Measurements from ENCODE around the gene AMPH. TPM values are rescaled to one million over a fixed set of nuclear protein-coding genes. Genes with fewer than 3 reads are reported as not detected.

Gene AMPH
- total and polyA plus RNA-seq, 2 donors (not counting 1 experiment from before 2014, with no cell fraction given) = 2.4 to 3.6 TPM

- no peak for TF ChIP-seq EZH2 (IDR thresholded peaks at IDR 0.05; ENCODE audit: low read length, missing control alignments)
- TF ChIP-seq CTCF (conservative IDR thresholded peaks at IDR 0.05 in 1 of 2, IDR thresholded peaks at IDR 0.05 in 1 of 2; ENCODE audit: low read depth in 1 of 2, low read length in 2 of 2) = no peak
- Histone ChIP-seq H4K20me1 (ENCODE audit: control insufficient read depth, extremely low read depth, insufficient read depth, low read length) (no peaks in the 10 kb centered on the region), H3K9me3 (ENCODE audit: control insufficient read depth, insufficient read depth, low read depth, low read length) (no peaks in the 10 kb centered on the region), H3K36me3 (ENCODE audit: control insufficient read depth, insufficient read depth, low read length) (no peaks in the 10 kb centered on the region), H3K27ac (ENCODE audit: insufficient read depth, low read length) (no peak overlapping the region), H3K4me3 (replicated peaks in 1 of 4; ENCODE audit: control extremely low read depth in 1 of 4, insufficient read depth in 1 of 4, low read depth in 3 of 4, low read length in 4 of 4) (no peak overlapping the region), H3K27me3 (ENCODE audit: control insufficient read depth, insufficient read depth, low read length) (no peaks in the 10 kb centered on the region), H2AFZ (ENCODE audit: low read length) (no peak overlapping the region), H3K9ac (ENCODE audit: insufficient read depth, low read length) (no peak overlapping the region), H3K4me1 (ENCODE audit: control insufficient read depth, extremely low read depth, insufficient read depth, low read length) (no peaks in the 10 kb centered on the region), H3K4me2 (ENCODE audit: extremely low read depth, insufficient read depth, low read length) (no peak overlapping the region), H3K79me2 (ENCODE audit: control insufficient read depth, insufficient read depth, low read length) (no peaks in the 10 kb centered on the region)
- DNase-seq (ENCODE audit: low read depth in 2 of 2) = no peak
Observed at GRCh38 chr7:38545977-38546376, 85.2 kb downstream of the AMPH start.

- Histone ChIP-seq H3K27ac (ENCODE audit: insufficient read depth, low read length) (no peak overlapping the region), H3K9ac (ENCODE audit: insufficient read depth, low read length) (no peak overlapping the region)
- TF ChIP-seq CTCF (conservative IDR thresholded peaks at IDR 0.05 in 1 of 2, IDR thresholded peaks at IDR 0.05 in 1 of 2; ENCODE audit: low read depth in 1 of 2, low read length in 2 of 2) = no peak
- TF ChIP-seq EZH2 (IDR thresholded peaks at IDR 0.05; ENCODE audit: low read length, missing control alignments) = no peak
Observed at GRCh38 chr7:38542156-38542555, 89.0 kb downstream of the AMPH start.

GRCh38 chr7:38541440-38541839, 89.7 kb downstream of the AMPH start:
- Histone ChIP-seq H3K36me3 (ENCODE audit: control insufficient read depth, insufficient read depth, low read length) (no peaks in the 10 kb centered on the region), H3K4me1 (ENCODE audit: control insufficient read depth, extremely low read depth, insufficient read depth, low read length) (no peaks in the 10 kb centered on the region), H3K27ac (ENCODE audit: insufficient read depth, low read length) (no peak overlapping the region), H3K27me3 (ENCODE audit: control insufficient read depth, insufficient read depth, low read length) (no peaks in the 10 kb centered on the region), H3K79me2 (ENCODE audit: control insufficient read depth, insufficient read depth, low read length) (no peaks in the 10 kb centered on the region), H3K9me3 (ENCODE audit: control insufficient read depth, insufficient read depth, low read depth, low read length) (no peaks in the 10 kb centered on the region), H2AFZ (ENCODE audit: low read length) (no peak overlapping the region), H3K4me2 (ENCODE audit: extremely low read depth, insufficient read depth, low read length) (no peak overlapping the region), H3K9ac (ENCODE audit: insufficient read depth, low read length) (no peak overlapping the region), H4K20me1 (ENCODE audit: control insufficient read depth, extremely low read depth, insufficient read depth, low read length) (no peaks in the 10 kb centered on the region), H3K4me3 (replicated peaks in 1 of 4; ENCODE audit: control extremely low read depth in 1 of 4, insufficient read depth in 1 of 4, low read depth in 3 of 4, low read length in 4 of 4) (no peak overlapping the region)
- TF ChIP-seq EZH2 (IDR thresholded peaks at IDR 0.05; ENCODE audit: low read length, missing control alignments) (no peak), CTCF (conservative IDR thresholded peaks at IDR 0.05 in 1 of 2, IDR thresholded peaks at IDR 0.05 in 1 of 2; ENCODE audit: low read depth in 1 of 2, low read length in 2 of 2) (no peak)
- DNase-seq (ENCODE audit: low read depth in 2 of 2) = no peak

More at GRCh38 chr7:38542156-38542555, 89.0 kb downstream of the AMPH start:
- H3K4me2 ChIP-seq (ENCODE audit: extremely low read depth, insufficient read depth, low read length) = no peak overlapping the region
- no peak overlapping the region for H3K4me3 ChIP-seq (replicated peaks in 1 of 4; ENCODE audit: control extremely low read depth in 1 of 4, insufficient read depth in 1 of 4, low read depth in 3 of 4, low read length in 4 of 4)
- H4K20me1 ChIP-seq (ENCODE audit: control insufficient read depth, extremely low read depth, insufficient read depth, low read length) = no peaks in the 10 kb centered on the region
- H3K79me2 ChIP-seq (ENCODE audit: control insufficient read depth, insufficient read depth, low read length) = no peaks in the 10 kb centered on the region
- H3K36me3 ChIP-seq (ENCODE audit: control insufficient read depth, insufficient read depth, low read length) = no peaks in the 10 kb centered on the region
- peak; percentile 16 to 49 for DNase-seq (ENCODE audit: low read depth in 2 of 2)
- H3K4me1 ChIP-seq (ENCODE audit: control insufficient read depth, extremely low read depth, insufficient read depth, low read length) = no peaks in the 10 kb centered on the region
- no peaks in the 10 kb centered on the region for H3K27me3 ChIP-seq (ENCODE audit: control insufficient read depth, insufficient read depth, low read length)
- H3K9me3 ChIP-seq (ENCODE audit: control insufficient read depth, insufficient read depth, low read depth, low read length) = no peaks in the 10 kb centered on the region
- no peak overlapping the region for H2AFZ ChIP-seq (ENCODE audit: low read length)
